ENCODE data around the gene EMC6.
A peak's percentile ranks its signal among the peaks of the same experiment; 100 is the strongest.

The EMC6 gene

GRCh38 chr17:3668279-3669084 is at the start of gene EMC6, which contains the start of gene TAX1BP3:
Gene EMC6, plus strand, starts transcription at chr17:3668812. Its CDS starts 335 bp downstream, at chr17:3669147.
Gene TAX1BP3, minus strand, starts transcription at chr17:3668578. Its CDS starts 52 bp downstream, at chr17:3668526.
- DNase-seq, result peak; percentile 95

- DNase-seq, result no peak
These were observed 47.4 kb upstream of the EMC6 start for GRCh38 chr17:3621146-3621720.

GRCh38 chr17:3622977-3623594 is 45.5 kb upstream of the EMC6 start:
- no peak for DNase-seq

GRCh38 chr17:3626831-3627768 is 41.5 kb upstream of the EMC6 start:
- DNase-seq, result peak; percentile 37

GRCh38 chr17:3627769-3628167 is 40.8 kb upstream of the EMC6 start:
- DNase-seq, result no peak

- no peak for DNase-seq
These were observed 37.8 kb upstream of the EMC6 start for GRCh38 chr17:3630781-3631180.

GRCh38 chr17:3632287-3632686 is 36.3 kb upstream of the EMC6 start:
- no peak for DNase-seq

GRCh38 chr17:3635474-3636153 is 33.0 kb upstream of the EMC6 start:
- no peak for DNase-seq

GRCh38 chr17:3636154-3636907 is 32.3 kb upstream of the EMC6 start, which contains the start of the genes CTNS and SHPK:
Gene CTNS, plus strand, starts transcription at chr17:3636760. Its CDS starts 3,447 bp downstream, at chr17:3640207.
Gene SHPK, minus strand, starts transcription at chr17:3636250. Its CDS starts 31 bp downstream, at chr17:3636219.
- peak; percentile 92 for DNase-seq

- no peak for DNase-seq
These were observed 31.7 kb upstream of the EMC6 start for GRCh38 chr17:3636908-3637373.

GRCh38 chr17:3639981-3640596 is 28.5 kb upstream of the EMC6 start:
- DNase-seq, result no peak

- DNase-seq, result no peak
These were observed 27.6 kb upstream of the EMC6 start for GRCh38 chr17:3641014-3641413.

- no peak for DNase-seq
These were observed 26.7 kb upstream of the EMC6 start for GRCh38 chr17:3641717-3642486.

GRCh38 chr17:3643889-3644349 is 24.7 kb upstream of the EMC6 start:
- DNase-seq, result no peak

- DNase-seq, result no peak
These were observed 23.3 kb upstream of the EMC6 start for GRCh38 chr17:3645310-3645709.

- no peak for DNase-seq
These were observed 21.4 kb upstream of the EMC6 start for GRCh38 chr17:3647251-3647650.

GRCh38 chr17:3647769-3648555 is 20.6 kb upstream of the EMC6 start:
- DNase-seq, result peak; percentile 29

GRCh38 chr17:3655766-3656165 is 12.8 kb upstream of the EMC6 start:
- DNase-seq, result no peak

- DNase-seq, result no peak
These were observed 12.3 kb upstream of the EMC6 start for GRCh38 chr17:3656353-3656752.

Measured in DMS79 treated with DMSO at 0.1 percent for 48 hours (cell line).